Ureter (tissue), 1 donor: Measurements from ENCODE around the gene MROH8. TPM values are rescaled to one million over a fixed set of nuclear protein-coding genes. Genes with fewer than 3 reads are reported as not detected.
A peak's percentile ranks its signal among the peaks of the same experiment; 100 is the strongest.
"Not testable (repeated sequence)": the region's sequence is repeated elsewhere in the genome, so short reads cannot be mapped to it uniquely, and the experiment has no call there.

Source experiments
- DNase-seq: peaks from one replicate; pipeline ENCODE4 v3.0.0-alpha.2; 2020; ENCODE audit warnings: low spot score
- total RNA-seq: library from RNA; stranded (reverse); gene quantifications from one replicate; pipeline ENCODE4 v1.2.4, GENCODE V29; 2023
- donor health status: DM: yes; HTN: yes; CAD: no.

Gene MROH8
- total RNA-seq, 1 donor from 2014 or later, result 3.1 TPM

DNA sequence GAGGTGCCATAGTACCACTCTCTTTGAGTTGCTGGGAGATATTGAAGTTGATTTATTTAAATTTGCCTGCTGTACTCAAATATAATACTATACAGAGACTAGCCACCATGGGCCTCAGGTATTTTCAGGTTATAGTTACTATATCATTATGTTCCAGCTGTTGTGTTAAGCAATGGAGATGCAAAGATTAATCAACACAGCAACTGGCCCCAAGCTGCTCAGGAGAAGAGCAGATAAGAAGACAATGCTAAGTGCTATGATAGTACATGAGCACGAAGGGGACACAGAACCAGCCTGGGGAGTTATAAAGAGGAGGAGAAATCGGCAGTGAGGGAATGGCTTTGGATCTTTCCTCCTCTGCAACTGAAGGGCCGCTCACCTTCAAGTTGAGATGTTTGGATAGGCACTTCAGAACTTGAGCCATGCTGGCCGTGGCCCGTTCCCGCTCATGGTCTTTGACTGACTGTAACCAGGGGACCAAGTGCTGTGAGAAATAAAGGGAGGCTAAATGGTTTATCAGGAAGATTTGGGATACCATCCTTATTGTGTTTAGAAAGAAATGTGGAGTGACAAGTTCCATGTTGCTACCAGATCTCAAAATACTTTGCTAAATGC is 24.6 kb downstream of the MROH8 start:
- no peak for DNase-seq

- DNase-seq, result no peak
Observed at GRCh38 chr20:37152284-37152683, 27.1 kb downstream of the MROH8 start.

- DNase-seq, result no peak
Observed at GRCh38 chr20:37151529-37151928, 27.8 kb downstream of the MROH8 start.

DNA sequence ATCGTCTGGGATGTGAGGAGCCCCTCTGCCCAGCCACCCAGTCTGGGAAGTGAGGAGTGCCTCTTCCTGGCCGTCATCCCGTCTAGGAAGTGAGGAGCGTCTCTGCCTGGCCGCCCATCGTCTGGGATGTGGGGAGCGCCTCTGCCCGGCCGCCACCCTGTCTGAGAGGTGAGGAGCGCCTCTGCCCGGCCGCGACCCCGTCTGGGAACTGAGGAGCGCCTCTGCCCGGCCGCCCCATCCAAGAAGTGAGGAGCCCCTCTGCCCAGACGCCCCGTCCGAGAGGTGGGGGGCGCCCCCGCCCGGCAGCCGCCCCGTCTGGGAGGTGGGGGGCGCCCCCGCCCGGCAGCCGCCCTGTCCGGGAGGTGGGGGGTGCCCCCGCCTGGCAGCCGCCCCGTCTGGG is 28.5 kb downstream of the MROH8 start:
- DNase-seq, result not testable (repeated sequence)

GRCh38 chr20:37147250-37147649 is 32.1 kb downstream of the MROH8 start:
- DNase-seq, result no peak

- no peak for DNase-seq
Observed at GRCh38 chr20:37144856-37145404, 34.4 kb downstream of the MROH8 start.

DNA sequence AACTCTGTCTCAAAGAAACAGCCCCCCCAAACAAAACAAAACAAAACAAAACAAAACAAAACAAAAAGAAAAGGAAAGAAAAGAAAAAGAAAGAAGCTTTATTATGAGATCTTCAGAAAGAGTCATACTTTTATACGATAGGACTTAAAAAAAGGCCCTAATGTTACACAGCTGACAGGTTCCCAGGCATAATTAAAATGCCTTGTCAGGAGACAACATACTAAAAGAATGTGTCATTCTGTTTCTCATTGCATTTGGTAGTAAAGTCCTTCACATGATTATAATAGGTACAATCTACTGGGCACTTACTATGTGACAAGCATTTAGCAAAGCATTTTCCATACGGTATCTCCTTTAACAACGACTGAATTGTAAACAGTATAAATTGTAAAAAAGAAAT is 36.6 kb downstream of the MROH8 start:
- DNase-seq, result no peak

GRCh38 chr20:37137547-37137946 is 41.8 kb downstream of the MROH8 start:
- no peak for DNase-seq

GRCh38 chr20:37133952-37134351 is 45.4 kb downstream of the MROH8 start:
- no peak for DNase-seq

DNA sequence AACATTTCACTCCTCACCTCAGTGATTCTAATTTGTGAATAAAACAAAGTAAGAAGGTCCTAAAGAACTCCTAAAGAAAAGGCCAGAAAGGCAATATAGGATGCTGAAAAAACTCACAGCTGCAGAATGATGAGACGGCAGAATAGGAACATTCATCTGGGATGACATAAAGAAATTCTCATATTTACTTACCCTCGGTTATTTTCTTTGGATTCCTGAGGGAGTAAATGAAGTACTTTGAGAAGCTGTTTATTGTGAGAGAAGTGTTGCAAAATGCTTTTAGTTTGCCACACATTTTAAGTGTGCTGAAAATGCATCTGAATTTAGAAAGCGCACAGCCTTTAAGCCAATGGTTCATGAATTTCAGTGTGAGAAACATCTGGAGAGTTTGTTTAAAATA is 47.9 kb downstream of the MROH8 start:
- no peak for DNase-seq

DNA sequence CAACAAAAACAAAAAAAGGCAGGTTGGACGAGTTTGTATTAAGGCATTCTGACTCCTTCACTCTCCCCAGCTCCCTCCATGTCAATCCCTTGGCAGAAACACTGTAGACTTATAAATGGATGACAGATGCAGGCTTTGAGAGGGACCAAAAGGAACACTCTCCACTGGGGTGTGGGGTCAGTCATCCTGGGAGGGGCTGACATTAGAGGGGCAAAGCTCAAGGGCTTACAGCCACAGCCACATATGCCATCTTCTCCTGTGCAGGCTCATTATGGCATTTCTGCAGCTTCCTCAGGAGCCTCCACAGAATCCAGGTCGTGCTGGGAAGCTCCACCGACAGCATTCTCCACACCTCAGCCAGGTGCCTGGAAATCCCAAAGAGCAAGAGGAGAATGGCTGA is 50.5 kb downstream of the MROH8 start:
- no peak for DNase-seq

DNA sequence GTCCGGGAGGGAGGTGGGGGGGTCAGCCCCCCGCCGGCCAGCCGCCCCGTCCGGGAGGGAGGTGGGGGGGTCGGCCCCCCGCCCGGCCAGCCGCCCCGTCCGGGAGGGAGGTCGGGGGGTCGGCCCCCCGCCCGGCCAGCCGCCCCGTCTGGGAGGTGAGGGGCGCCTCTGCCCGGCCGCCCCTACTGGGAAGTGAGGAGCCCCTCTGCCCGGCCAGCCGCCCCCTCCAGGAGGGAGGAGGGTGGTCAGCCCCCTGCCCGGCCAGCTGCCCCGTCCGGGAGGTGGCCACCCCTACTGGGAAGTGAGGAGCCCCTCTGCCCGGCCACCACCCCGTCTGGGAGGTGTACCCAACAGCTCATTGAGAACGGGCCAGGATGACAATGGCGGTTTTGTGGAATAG is 53.1 kb downstream of the MROH8 start:
- DNase-seq, result not testable (repeated sequence)

DNA sequence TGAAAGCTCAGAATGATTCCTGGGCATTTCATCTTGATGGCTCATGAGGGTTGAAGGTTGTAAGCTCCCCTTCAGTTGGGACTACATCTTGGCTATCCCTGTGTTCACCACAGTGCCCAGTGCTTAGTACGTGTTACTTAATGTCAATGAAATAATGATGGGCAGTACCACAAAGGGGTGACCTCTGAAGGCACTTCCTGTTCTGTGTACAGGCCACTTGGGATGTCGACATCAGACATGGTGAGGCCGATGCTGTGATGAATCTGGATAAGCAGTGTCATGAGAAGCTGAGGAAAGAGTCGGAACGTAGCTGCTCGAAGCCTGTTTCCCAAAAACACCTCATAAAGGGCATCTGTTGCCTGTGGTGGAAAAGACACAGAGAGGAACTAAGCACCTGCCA is 55.9 kb downstream of the MROH8 start:
- DNase-seq, result no peak

DNA sequence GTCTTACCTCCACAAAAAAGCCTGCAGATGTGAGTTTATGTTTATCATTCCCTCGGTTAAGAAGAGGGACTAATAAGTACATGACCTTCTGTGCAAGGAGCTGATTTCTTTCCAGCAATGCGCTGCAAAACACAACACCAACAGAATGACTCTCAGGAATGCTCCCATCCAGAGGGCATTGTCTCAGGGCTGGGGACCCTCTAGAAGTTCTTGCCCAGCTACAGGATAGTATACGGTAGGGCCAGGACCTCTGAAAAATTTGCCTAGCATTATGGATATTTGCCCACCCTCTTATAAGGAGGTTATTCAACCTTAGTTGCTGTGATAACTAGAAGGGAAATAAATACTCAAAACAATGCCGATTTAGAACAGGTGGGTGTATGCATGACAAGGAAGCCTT is 58.9 kb downstream of the MROH8 start:
- DNase-seq, result no peak

GRCh38 chr20:37119356-37120036 is 59.9 kb downstream of the MROH8 start:
- DNase-seq, result no peak

- DNase-seq, result no peak
Observed at GRCh38 chr20:37114012-37114411, 65.3 kb downstream of the MROH8 start.

GRCh38 chr20:37111926-37112455 is 67.4 kb downstream of the MROH8 start:
- DNase-seq, result no peak

DNA sequence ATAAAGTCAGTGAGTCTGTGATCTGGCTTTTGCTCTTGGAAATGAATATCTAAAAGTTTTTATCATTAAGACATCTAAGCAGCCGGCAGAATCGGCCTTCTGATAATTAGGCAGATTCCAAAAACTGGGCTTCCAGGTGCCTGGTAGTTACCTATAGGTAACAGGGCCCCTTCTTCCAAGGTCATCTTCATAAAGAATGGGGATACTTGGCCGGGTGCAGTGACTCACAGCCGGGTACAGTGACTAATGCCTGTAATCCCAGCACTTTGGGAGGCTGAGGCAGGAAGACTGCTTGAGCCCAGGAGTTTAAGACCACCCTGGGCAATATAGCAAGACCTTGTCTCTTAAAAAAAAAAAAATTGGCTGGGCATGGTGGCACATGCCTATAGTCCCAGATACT is 70.7 kb downstream of the MROH8 start:
- no peak for DNase-seq

DNA sequence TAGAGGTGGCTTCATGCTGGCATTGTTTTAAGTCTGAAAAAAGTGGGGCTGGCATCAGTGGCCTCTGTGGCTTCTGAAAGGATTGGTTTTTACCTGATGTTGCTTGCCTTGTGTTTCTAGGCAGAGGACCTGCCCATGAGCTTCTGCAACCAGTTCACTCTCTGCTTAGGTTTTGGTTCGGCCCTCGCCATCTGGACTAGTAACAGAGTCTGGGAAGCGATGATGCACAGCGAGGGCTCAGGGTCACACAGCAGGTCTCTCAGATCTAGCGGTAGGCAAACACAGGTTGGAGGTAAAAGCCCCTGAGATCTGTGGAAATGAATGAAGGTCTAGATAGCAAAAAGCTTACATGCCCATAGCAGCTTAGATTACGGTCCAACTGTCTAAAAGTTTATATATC is 76.8 kb downstream of the MROH8 start:
- no peak for DNase-seq

DNA sequence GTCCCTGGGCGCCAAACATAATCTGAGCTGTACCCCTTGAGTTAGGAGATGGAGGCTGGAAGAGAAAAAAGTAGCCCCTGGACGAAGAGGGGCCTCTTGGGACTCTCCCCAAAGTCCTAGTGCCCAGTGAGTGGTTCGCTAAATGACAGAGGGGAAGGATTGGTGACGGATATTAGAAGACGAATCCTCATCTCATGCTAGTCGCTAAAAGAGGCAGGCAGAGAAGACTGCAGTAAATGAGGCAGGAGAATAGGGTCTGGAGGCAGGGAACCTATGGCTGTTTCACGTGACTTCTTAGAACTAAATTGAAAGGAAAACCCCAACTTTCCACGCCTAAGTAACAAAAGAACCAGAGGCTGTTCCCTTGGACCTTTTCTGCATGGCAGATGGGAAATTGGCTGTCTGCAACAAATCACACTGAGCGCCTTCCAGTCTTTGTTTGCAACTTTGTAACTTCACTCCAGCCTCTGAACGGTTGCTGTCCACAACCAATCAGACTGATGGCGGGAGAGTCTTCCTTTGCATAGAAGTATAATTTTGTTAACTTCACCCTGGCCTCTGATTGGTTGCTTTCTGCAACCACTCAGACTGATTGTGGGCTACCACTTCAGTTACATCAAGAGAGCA is 82.8 kb downstream of the MROH8 start:
- DNase-seq, result no peak

DNA sequence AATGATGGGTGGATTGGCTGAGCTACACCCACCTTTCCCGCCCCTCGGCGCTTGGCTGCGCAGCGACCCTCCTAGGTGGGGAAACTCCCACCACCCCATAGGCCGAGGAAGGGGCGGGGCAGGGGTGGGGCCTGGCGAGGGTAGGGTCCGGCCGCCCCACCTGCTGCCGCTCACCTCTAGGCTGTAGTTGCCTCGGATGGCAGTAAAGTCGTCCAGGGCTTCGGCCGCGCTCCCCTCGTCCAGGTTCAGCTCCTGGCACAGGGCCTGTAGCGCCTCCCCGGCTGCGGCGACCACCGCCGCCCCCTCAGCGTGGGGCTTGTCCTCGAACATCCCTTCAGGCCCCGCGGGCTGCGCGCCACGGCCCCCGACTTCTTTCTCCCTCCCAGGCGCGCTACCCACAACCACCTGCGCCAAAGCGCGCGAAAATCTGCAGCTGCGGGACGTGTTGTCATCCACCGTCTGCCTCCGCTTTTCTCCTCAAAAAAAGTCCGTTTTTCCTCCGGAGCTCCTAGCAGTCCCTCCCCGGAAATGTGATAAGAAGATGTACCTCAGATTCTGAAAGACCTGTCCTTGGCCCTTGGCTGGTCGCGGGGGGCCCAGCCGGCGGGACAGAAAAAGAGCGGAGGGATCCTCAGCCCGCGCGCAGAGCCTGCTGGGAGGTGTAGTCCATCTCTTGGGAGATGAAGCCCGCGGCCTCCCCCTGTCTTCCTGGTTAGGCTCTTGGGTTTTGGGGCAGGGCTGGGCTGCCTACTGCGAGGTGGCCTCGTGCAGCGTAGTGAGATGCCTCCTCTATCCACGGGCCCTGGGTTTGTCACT is 83.5 kb downstream of the MROH8 start, which contains the start of gene RBL1:
RBL1 (minus strand) TSS at position 399 of the 816 bp plus-strand sequence; CDS start at position 330, 69 bp downstream.
- DNase-seq, result peak; percentile 80

- no peak for DNase-seq
Observed at GRCh38 chr20:37095108-37095598, 84.2 kb downstream of the MROH8 start.
